ENCODE data around the gene DPPA5.

GRCh38 chr6:73369157-73369556 lies 15.1 kb upstream of the DPPA5 start:
- TF ChIP-seq, protein P1, sequence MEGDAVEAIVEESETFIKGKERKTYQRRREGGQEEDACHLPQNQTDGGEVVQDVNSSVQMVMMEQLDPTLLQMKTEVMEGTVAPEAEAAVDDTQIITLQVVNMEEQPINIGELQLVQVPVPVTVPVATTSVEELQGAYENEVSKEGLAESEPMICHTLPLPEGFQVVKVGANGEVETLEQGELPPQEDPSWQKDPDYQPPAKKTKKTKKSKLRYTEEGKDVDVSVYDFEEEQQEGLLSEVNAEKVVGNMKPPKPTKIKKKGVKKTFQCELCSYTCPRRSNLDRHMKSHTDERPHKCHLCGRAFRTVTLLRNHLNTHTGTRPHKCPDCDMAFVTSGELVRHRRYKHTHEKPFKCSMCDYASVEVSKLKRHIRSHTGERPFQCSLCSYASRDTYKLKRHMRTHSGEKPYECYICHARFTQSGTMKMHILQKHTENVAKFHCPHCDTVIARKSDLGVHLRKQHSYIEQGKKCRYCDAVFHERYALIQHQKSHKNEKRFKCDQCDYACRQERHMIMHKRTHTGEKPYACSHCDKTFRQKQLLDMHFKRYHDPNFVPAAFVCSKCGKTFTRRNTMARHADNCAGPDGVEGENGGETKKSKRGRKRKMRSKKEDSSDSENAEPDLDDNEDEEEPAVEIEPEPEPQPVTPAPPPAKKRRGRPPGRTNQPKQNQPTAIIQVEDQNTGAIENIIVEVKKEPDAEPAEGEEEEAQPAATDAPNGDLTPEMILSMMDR (conservative IDR thresholded peaks at IDR 0.05; ENCODE audit: low read depth in 2 of 2), result no peak
- TF ChIP-seq EZH2 (IDR thresholded peaks at IDR 0.05; ENCODE audit: low read depth, unreplicated experiment), result no peak
